ENCODE results near the gene PTH2.
"Not testable (repeated sequence)": the region's sequence is repeated elsewhere in the genome, so short reads cannot be mapped to it uniquely, and the experiment has no call there.

The PTH2 gene

DNA sequence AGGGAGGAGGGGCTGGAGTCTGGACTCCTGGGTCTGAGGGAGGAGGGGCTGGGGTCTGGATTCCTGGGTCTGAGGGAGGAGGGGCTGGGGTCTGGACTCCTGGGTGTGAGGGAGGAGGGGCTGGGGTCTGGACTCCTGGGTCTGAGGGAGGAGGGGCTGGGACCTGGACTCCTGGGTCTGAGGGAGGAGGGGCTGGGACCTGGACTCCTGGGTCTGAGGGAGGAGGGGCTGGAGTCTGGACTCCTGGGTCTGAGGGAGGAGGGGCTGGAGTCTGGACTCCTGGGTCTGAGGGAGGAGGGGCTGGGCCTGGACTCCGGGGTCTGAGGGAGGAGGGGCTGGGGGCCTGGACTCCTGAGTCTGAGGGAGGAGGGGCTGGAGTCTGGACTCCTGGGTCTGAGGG lies 37.9 kb upstream of the PTH2 start:
- H3K27ac ChIP-seq (ENCODE audit: low read length); H3K4me3 ChIP-seq (ENCODE audit: low read length in 2 of 2); H3K36me3 ChIP-seq (ENCODE audit: control insufficient read depth in 2 of 2, insufficient read depth in 2 of 2, low read length in 2 of 2): not testable (repeated sequence)

DNA sequence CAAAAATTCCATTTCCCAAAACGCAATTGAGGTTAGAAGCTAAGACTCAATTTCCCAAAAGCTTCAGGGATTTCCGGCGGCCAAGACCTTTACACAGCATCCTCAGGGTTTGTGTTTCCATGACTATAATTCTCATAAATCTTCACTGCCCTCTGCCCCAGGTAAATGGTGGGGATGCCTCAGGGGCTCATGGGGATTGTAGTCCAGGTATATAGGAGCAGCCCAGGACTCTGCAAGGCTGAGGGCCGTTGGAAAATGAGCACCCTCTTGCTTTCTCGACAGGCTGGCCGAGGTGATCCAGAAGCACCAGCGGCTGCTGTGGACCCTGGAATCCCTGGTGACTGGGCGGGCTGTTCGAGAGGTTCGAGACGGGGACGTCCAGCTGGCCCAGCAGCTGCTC lies 36.1 kb upstream of the PTH2 start:
- Histone ChIP-seq H3K36me3 (ENCODE audit: control insufficient read depth in 2 of 2, insufficient read depth in 2 of 2, low read length in 2 of 2) (peaks cover 0 to 2% of the 10 kb centered on the region in 2 donors), H3K9me3 (ENCODE audit: control insufficient read depth in 2 of 2, low read length in 2 of 2) (no peaks in the 10 kb centered on the region), H3K27me3 (ENCODE audit: control insufficient read depth in 1 of 2, insufficient read depth in 2 of 2, low read length in 2 of 2) (no peaks in the 10 kb centered on the region), H3K9ac (ENCODE audit: low read length in 2 of 2) (no peak overlapping the region), H3K27ac (ENCODE audit: low read length) (no peak overlapping the region), H3K4me1 (ENCODE audit: control insufficient read depth, insufficient read depth, low read length) (peaks cover 6% of the 10 kb centered on the region), H3K4me3 (ENCODE audit: low read length in 2 of 2) (no peak overlapping the region)

More for the DNA sequence above, 37.9 kb upstream of the PTH2 start:
- H3K4me1 ChIP-seq (ENCODE audit: control insufficient read depth, insufficient read depth, low read length); H3K9ac ChIP-seq (ENCODE audit: low read length in 2 of 2); H3K27me3 ChIP-seq (ENCODE audit: control insufficient read depth in 1 of 2, insufficient read depth in 2 of 2, low read length in 2 of 2); H3K9me3 ChIP-seq (ENCODE audit: control insufficient read depth in 2 of 2, low read length in 2 of 2): not testable (repeated sequence)

- H3K36me3 ChIP-seq (ENCODE audit: control insufficient read depth in 2 of 2, insufficient read depth in 2 of 2, low read length in 2 of 2), result peaks cover 0 to 2% of the 10 kb centered on the region in 2 donors
- no peaks in the 10 kb centered on the region for H3K27me3 ChIP-seq (ENCODE audit: control insufficient read depth in 1 of 2, insufficient read depth in 2 of 2, low read length in 2 of 2)
- peak overlapping the region in 1 of 2 donors; percentile 29 for H3K9ac ChIP-seq (ENCODE audit: low read length in 2 of 2)
- no peak overlapping the region for H3K4me3 ChIP-seq (ENCODE audit: low read length in 2 of 2)
- no peak overlapping the region for H3K27ac ChIP-seq (ENCODE audit: low read length)
- H3K4me1 ChIP-seq (ENCODE audit: control insufficient read depth, insufficient read depth, low read length), result peaks cover 13% of the 10 kb centered on the region
- no peaks in the 10 kb centered on the region for H3K9me3 ChIP-seq (ENCODE audit: control insufficient read depth in 2 of 2, low read length in 2 of 2)
These were observed 35.3 kb upstream of the PTH2 start for GRCh38 chr19:49458567-49458903.

DNA sequence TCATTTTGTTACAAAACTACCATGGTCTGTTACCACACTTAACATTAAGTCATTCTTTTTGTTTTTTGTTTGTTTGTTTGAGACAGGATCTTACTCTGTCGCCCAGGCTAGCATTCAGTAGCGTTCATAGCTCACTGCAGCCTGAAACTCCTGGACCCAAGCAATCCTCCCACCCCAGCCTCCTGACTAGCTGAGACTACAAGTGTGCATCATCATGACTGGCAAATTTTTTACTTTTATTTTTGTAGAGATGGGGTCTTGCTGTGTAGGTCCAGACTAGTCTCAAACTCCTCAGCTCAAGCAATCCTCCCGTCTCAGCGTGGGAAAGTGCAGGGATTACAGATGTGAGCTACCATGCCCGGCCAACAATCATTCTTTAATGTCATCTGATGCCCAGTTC lies 33.1 kb upstream of the PTH2 start:
- Histone ChIP-seq H3K9me3 (ENCODE audit: control insufficient read depth in 2 of 2, low read length in 2 of 2) (no peaks in the 10 kb centered on the region), H3K9ac (ENCODE audit: low read length in 2 of 2) (no peak overlapping the region), H3K27ac (ENCODE audit: low read length) (no peak overlapping the region), H3K4me3 (ENCODE audit: low read length in 2 of 2) (no peak overlapping the region), H3K4me1 (ENCODE audit: control insufficient read depth, insufficient read depth, low read length) (peaks cover 14% of the 10 kb centered on the region), H3K36me3 (ENCODE audit: control insufficient read depth in 2 of 2, insufficient read depth in 2 of 2, low read length in 2 of 2) (peaks cover 0 to 2% of the 10 kb centered on the region in 2 donors), H3K27me3 (ENCODE audit: control insufficient read depth in 1 of 2, insufficient read depth in 2 of 2, low read length in 2 of 2) (no peaks in the 10 kb centered on the region)

- no peak overlapping the region for H3K4me3 ChIP-seq (ENCODE audit: low read length in 2 of 2)
- H3K9me3 ChIP-seq (ENCODE audit: control insufficient read depth in 2 of 2, low read length in 2 of 2), result no peaks in the 10 kb centered on the region
- no peaks in the 10 kb centered on the region for H3K27me3 ChIP-seq (ENCODE audit: control insufficient read depth in 1 of 2, insufficient read depth in 2 of 2, low read length in 2 of 2)
- H3K4me1 ChIP-seq (ENCODE audit: control insufficient read depth, insufficient read depth, low read length), result peaks cover 17% of the 10 kb centered on the region
- no peak overlapping the region for H3K27ac ChIP-seq (ENCODE audit: low read length)
- peaks cover 0 to 2% of the 10 kb centered on the region in 2 donors for H3K36me3 ChIP-seq (ENCODE audit: control insufficient read depth in 2 of 2, insufficient read depth in 2 of 2, low read length in 2 of 2)
- H3K9ac ChIP-seq (ENCODE audit: low read length in 2 of 2), result no peak overlapping the region
These were observed 32.5 kb upstream of the PTH2 start for GRCh38 chr19:49455773-49456172.

GRCh38 chr19:49453757-49454240 lies 30.6 kb upstream of the PTH2 start:
- Histone ChIP-seq H3K4me1 (ENCODE audit: control insufficient read depth, insufficient read depth, low read length) (peaks cover 17% of the 10 kb centered on the region), H3K36me3 (ENCODE audit: control insufficient read depth in 2 of 2, insufficient read depth in 2 of 2, low read length in 2 of 2) (peaks cover 0 to 3% of the 10 kb centered on the region in 2 donors), H3K27ac (ENCODE audit: low read length) (peak overlapping the region; percentile 98), H3K9me3 (ENCODE audit: control insufficient read depth in 2 of 2, low read length in 2 of 2) (no peaks in the 10 kb centered on the region), H3K27me3 (ENCODE audit: control insufficient read depth in 1 of 2, insufficient read depth in 2 of 2, low read length in 2 of 2) (no peaks in the 10 kb centered on the region), H3K9ac (ENCODE audit: low read length in 2 of 2) (peak overlapping the region; percentile 92 to 97), H3K4me3 (ENCODE audit: low read length in 2 of 2) (peak overlapping the region; percentile 82 to 84)

- H3K27me3 ChIP-seq (ENCODE audit: control insufficient read depth in 1 of 2, insufficient read depth in 2 of 2, low read length in 2 of 2), result no peaks in the 10 kb centered on the region
- H3K4me3 ChIP-seq (ENCODE audit: low read length in 2 of 2), result peak within 1 kb of the TSS; percentile 82 to 95
- H3K9me3 ChIP-seq (ENCODE audit: control insufficient read depth in 2 of 2, low read length in 2 of 2), result no peaks in the 10 kb centered on the region
- H3K9ac ChIP-seq (ENCODE audit: low read length in 2 of 2), result peak within 1 kb of the TSS; percentile 92 to 97
- peaks cover 0 to 6% of the 10 kb centered on the region in 2 donors for H3K36me3 ChIP-seq (ENCODE audit: control insufficient read depth in 2 of 2, insufficient read depth in 2 of 2, low read length in 2 of 2)
- peaks cover 13% of the 10 kb centered on the region for H3K4me1 ChIP-seq (ENCODE audit: control insufficient read depth, insufficient read depth, low read length)
- H3K27ac ChIP-seq (ENCODE audit: low read length), result peak within 1 kb of the TSS; percentile 98
These were observed 29.9 kb upstream of the PTH2 start, which contains the start of gene ALDH16A1 for GRCh38 chr19:49453013-49453756. Gene ALDH16A1, plus strand, starts transcription at chr19:49453225. Its CDS starts 107 bp downstream, at chr19:49453332.

- H3K27ac ChIP-seq (ENCODE audit: low read length), result peak within 1 kb of the TSS; percentile 98
- no peaks in the 10 kb centered on the region for H3K9me3 ChIP-seq (ENCODE audit: control insufficient read depth in 2 of 2, low read length in 2 of 2)
These were observed 28.4 kb upstream of the PTH2 start, which contains the start of gene PIH1D1 for GRCh38 chr19:49451430-49452181. Gene PIH1D1, minus strand, starts transcription at chr19:49451814. Its CDS starts 240 bp downstream, at chr19:49451574.

GRCh38 chr19:49450405-49450804 lies 27.2 kb upstream of the PTH2 start:
- Histone ChIP-seq H3K4me1 (ENCODE audit: control insufficient read depth, insufficient read depth, low read length) (peaks cover 16% of the 10 kb centered on the region), H3K27me3 (ENCODE audit: control insufficient read depth in 1 of 2, insufficient read depth in 2 of 2, low read length in 2 of 2) (no peaks in the 10 kb centered on the region), H3K9me3 (ENCODE audit: control insufficient read depth in 2 of 2, low read length in 2 of 2) (no peaks in the 10 kb centered on the region), H3K9ac (ENCODE audit: low read length in 2 of 2) (no peak overlapping the region), H3K27ac (ENCODE audit: low read length) (no peak overlapping the region), H3K4me3 (ENCODE audit: low read length in 2 of 2) (peak overlapping the region in 1 of 2 donors; percentile 15), H3K36me3 (ENCODE audit: control insufficient read depth in 2 of 2, insufficient read depth in 2 of 2, low read length in 2 of 2) (peaks cover 0 to 12% of the 10 kb centered on the region in 2 donors)

More at GRCh38 chr19:49451430-49452181, 28.4 kb upstream of the PTH2 start, which contains the start of gene PIH1D1:
- peaks cover 0 to 11% of the 10 kb centered on the region in 2 donors for H3K36me3 ChIP-seq (ENCODE audit: control insufficient read depth in 2 of 2, insufficient read depth in 2 of 2, low read length in 2 of 2)
- no peaks in the 10 kb centered on the region for H3K27me3 ChIP-seq (ENCODE audit: control insufficient read depth in 1 of 2, insufficient read depth in 2 of 2, low read length in 2 of 2)
- H3K9ac ChIP-seq (ENCODE audit: low read length in 2 of 2), result peak within 1 kb of the TSS; percentile 84 to 97
- peak within 1 kb of the TSS; percentile 91 to 95 for H3K4me3 ChIP-seq (ENCODE audit: low read length in 2 of 2)
- H3K4me1 ChIP-seq (ENCODE audit: control insufficient read depth, insufficient read depth, low read length), result peaks cover 16% of the 10 kb centered on the region

DNA sequence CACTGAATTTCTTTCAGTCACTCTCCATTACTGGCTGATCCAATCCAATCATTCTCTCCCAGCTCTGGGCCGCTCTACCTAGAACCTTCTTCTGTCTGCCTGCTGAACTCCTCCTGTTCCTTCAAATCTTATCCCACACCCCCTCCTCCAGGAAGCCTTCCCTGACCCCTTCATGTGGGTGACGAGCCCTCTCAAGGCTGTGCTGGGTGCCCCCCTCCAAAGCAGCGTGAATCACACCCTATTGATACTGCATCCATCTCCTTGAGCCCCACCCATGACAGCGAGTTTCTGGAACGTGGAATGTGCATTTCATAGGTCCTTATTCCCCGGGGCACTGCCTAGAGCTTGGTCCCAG lies 25.2 kb upstream of the PTH2 start:
- H3K9ac ChIP-seq (ENCODE audit: low read length in 2 of 2), result no peak overlapping the region
- H3K27ac ChIP-seq (ENCODE audit: low read length), result no peak overlapping the region
- H3K4me1 ChIP-seq (ENCODE audit: control insufficient read depth, insufficient read depth, low read length), result peaks cover 6% of the 10 kb centered on the region
- no peaks in the 10 kb centered on the region for H3K9me3 ChIP-seq (ENCODE audit: control insufficient read depth in 2 of 2, low read length in 2 of 2)
- peaks cover 0 to 12% of the 10 kb centered on the region in 2 donors for H3K36me3 ChIP-seq (ENCODE audit: control insufficient read depth in 2 of 2, insufficient read depth in 2 of 2, low read length in 2 of 2)
- H3K27me3 ChIP-seq (ENCODE audit: control insufficient read depth in 1 of 2, insufficient read depth in 2 of 2, low read length in 2 of 2), result no peaks in the 10 kb centered on the region
- H3K4me3 ChIP-seq (ENCODE audit: low read length in 2 of 2), result no peak overlapping the region

All from stomach smooth muscle (tissue), 2 donors.